GM20431 (cell line): ENCODE data around the gene SLAMF8.

ENCODE experiments used
- in situ Hi-C: fragments of 300-500 bp; cut with MseI, MboI; formaldehyde crosslinking; loops from one replicate; pipeline ENCODE4 v1.15.0; 2020; ENCODE audit warnings: low sequenced_read_pairs; ENCODE audit not compliant: unreplicated experiment

Gene SLAMF8

GRCh38 chr1:159826441-159827101 is at the start of gene SLAMF8:
TSS of gene SLAMF8 (plus strand) at chr1:159826873. CDS start at chr1:159826899, 26 bp downstream.
- in situ Hi-C loops: no loop called here

GRCh38 chr1:159778266-159778665 is 48.4 kb upstream of the SLAMF8 start:
- in situ Hi-C loops: loop anchor here (25.0 kb wide), 1 partner anchor 234 kb away; no protein-coding TSS in a partner anchor

- in situ Hi-C loops: loop anchor here (25.0 kb wide), 1 partner anchor 233 kb away; no protein-coding TSS in a partner anchor
Observed at GRCh38 chr1:159779403-159779851, 47.2 kb upstream of the SLAMF8 start.

- in situ Hi-C loops: loop anchor here (25.0 kb wide), 1 partner anchor 231 kb away; no protein-coding TSS in a partner anchor
Observed at GRCh38 chr1:159780583-159781582, 45.8 kb upstream of the SLAMF8 start, which contains the start of gene DUSP23. TSS of gene DUSP23 (plus strand) at chr1:159780962. CDS start at chr1:159781101, 139 bp downstream.

GRCh38 chr1:159781992-159782391 is 44.7 kb upstream of the SLAMF8 start:
- in situ Hi-C loops: loop anchor here (25.0 kb wide), 1 partner anchor 230 kb away; no protein-coding TSS in a partner anchor

GRCh38 chr1:159783724-159784123 is 42.9 kb upstream of the SLAMF8 start:
- in situ Hi-C loops: loop anchor here (25.0 kb wide), 1 partner anchor 229 kb away; no protein-coding TSS in a partner anchor

GRCh38 chr1:159786465-159786864 is 40.2 kb upstream of the SLAMF8 start:
- in situ Hi-C loops: loop anchor here (25.0 kb wide), 1 partner anchor 226 kb away; no protein-coding TSS in a partner anchor

- in situ Hi-C loops: loop anchor here (25.0 kb wide), 1 partner anchor 225 kb away; no protein-coding TSS in a partner anchor
Observed at GRCh38 chr1:159786966-159787365, 39.7 kb upstream of the SLAMF8 start.

- in situ Hi-C loops: loop anchor here (25.0 kb wide), 1 partner anchor 222 kb away; no protein-coding TSS in a partner anchor
Observed at GRCh38 chr1:159790237-159790917, 36.3 kb upstream of the SLAMF8 start.

GRCh38 chr1:159791031-159791430 is 35.6 kb upstream of the SLAMF8 start:
- in situ Hi-C loops: loop anchor here (25.0 kb wide), 1 partner anchor 221 kb away; no protein-coding TSS in a partner anchor

- in situ Hi-C loops: loop anchor here (25.0 kb wide), 1 partner anchor 221 kb away; no protein-coding TSS in a partner anchor
Observed at GRCh38 chr1:159791461-159791860, 35.2 kb upstream of the SLAMF8 start.

- in situ Hi-C loops: loop anchor here (25.0 kb wide), 1 partner anchor 217 kb away; no protein-coding TSS in a partner anchor
Observed at GRCh38 chr1:159795534-159795933, 31.1 kb upstream of the SLAMF8 start.

GRCh38 chr1:159798893-159799292 is 27.8 kb upstream of the SLAMF8 start:
- in situ Hi-C loops: loop anchor here (25.0 kb wide), 1 partner anchor 213 kb away; no protein-coding TSS in a partner anchor

- in situ Hi-C loops: loop anchor here (25.0 kb wide), 1 partner anchor 213 kb away; no protein-coding TSS in a partner anchor
Observed at GRCh38 chr1:159799446-159799985, 27.2 kb upstream of the SLAMF8 start.

GRCh38 chr1:159800177-159800930 is 26.3 kb upstream of the SLAMF8 start:
- in situ Hi-C loops: no loop called here

GRCh38 chr1:159802111-159802510 is 24.6 kb upstream of the SLAMF8 start, which contains the start of gene FCRL6:
TSS of gene FCRL6 (plus strand) at chr1:159802360. CDS start at chr1:159802425, 65 bp downstream.
- in situ Hi-C loops: no loop called here

GRCh38 chr1:159803956-159804689 is 22.6 kb upstream of the SLAMF8 start:
- in situ Hi-C loops: no loop called here
